ENCODE data around the gene FFAR4.
"Not testable (repeated sequence)": the region's sequence is repeated elsewhere in the genome, so short reads cannot be mapped to it uniquely, and the experiment has no call there.

FFAR4 gene

DNA sequence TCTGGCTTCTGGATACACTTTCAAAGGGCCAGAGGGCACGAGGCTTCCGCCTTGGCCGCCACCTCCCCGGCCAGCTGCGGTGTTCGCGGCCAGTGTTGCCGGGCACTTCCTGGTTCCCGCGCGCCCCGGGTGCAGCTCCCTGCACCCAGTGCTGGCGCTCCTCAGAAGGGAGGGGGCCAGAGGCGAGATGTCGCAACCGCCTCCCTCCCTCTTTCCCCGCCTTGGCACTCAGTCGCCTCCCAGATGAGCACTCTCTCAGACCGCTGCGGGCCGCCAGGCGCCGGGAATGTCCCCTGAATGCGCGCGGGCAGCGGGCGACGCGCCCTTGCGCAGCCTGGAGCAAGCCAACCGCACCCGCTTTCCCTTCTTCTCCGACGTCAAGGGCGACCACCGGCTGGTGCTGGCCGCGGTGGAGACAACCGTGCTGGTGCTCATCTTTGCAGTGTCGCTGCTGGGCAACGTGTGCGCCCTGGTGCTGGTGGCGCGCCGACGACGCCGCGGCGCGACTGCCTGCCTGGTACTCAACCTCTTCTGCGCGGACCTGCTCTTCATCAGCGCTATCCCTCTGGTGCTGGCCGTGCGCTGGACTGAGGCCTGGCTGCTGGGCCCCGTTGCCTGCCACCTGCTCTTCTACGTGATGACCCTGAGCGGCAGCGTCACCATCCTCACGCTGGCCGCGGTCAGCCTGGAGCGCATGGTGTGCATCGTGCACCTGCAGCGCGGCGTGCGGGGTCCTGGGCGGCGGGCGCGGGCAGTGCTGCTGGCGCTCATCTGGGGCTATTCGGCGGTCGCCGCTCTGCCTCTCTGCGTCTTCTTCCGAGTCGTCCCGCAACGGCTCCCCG lies at the start of gene FFAR4:
Gene FFAR4 (plus strand): TSS at position 231 of the 842 bp plus-strand sequence. CDS start 56 bp downstream, at position 287.
- H3K27me3 Mint-ChIP-seq (ENCODE audit: low read depth) = peaks cover 88% of the 10 kb centered on the region
- H3K36me3 Mint-ChIP-seq (ENCODE audit: low read depth) = peaks cover 3% of the 10 kb centered on the region
- peaks cover 11% of the 10 kb centered on the region for H3K4me1 Mint-ChIP-seq
- TF ChIP-seq, protein P1, sequence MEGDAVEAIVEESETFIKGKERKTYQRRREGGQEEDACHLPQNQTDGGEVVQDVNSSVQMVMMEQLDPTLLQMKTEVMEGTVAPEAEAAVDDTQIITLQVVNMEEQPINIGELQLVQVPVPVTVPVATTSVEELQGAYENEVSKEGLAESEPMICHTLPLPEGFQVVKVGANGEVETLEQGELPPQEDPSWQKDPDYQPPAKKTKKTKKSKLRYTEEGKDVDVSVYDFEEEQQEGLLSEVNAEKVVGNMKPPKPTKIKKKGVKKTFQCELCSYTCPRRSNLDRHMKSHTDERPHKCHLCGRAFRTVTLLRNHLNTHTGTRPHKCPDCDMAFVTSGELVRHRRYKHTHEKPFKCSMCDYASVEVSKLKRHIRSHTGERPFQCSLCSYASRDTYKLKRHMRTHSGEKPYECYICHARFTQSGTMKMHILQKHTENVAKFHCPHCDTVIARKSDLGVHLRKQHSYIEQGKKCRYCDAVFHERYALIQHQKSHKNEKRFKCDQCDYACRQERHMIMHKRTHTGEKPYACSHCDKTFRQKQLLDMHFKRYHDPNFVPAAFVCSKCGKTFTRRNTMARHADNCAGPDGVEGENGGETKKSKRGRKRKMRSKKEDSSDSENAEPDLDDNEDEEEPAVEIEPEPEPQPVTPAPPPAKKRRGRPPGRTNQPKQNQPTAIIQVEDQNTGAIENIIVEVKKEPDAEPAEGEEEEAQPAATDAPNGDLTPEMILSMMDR (IDR thresholded peaks at IDR 0.05; ENCODE audit: unreplicated experiment in 3 of 3) = no peak
- H3K4me3 Mint-ChIP-seq = peak within 1 kb of the TSS; percentile 63 to 78 (median 77)
- no peak within 1 kb of the TSS for H3K27ac Mint-ChIP-seq
- H3K9me3 Mint-ChIP-seq = no peaks in the 10 kb centered on the region

DNA sequence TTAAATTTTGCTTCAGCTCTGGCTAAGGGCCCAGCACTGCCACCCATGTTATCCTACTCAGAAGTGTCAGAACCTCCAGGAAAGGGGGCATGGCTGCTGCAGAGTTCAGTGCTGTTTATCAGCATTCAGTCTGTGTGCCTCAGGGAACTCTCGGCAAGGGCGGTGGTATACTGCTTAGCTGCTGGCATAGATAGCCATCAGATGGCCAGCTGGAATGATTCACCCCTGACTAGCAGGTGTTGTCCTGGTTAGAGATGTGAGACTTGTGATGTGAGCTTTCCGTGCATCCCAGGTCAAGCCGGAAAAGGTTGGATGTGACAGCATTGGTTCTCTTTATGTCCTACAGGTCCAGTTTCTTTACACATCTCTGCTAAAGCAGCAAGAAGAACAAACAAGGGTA lies 47.9 kb upstream of the FFAR4 start:
- Mint-ChIP-seq H3K27me3 (ENCODE audit: low read depth) (no peaks in the 10 kb centered on the region), H3K36me3 (ENCODE audit: low read depth) (peaks cover 68% of the 10 kb centered on the region), H3K9me3 (peaks cover 18% of the 10 kb centered on the region), H3K4me3 (no peak overlapping the region), H3K27ac (no peak overlapping the region), H3K4me1 (peaks cover 18% of the 10 kb centered on the region)
- TF ChIP-seq, protein P1 (IDR thresholded peaks at IDR 0.05; ENCODE audit: unreplicated experiment in 3 of 3) = no peak

DNA sequence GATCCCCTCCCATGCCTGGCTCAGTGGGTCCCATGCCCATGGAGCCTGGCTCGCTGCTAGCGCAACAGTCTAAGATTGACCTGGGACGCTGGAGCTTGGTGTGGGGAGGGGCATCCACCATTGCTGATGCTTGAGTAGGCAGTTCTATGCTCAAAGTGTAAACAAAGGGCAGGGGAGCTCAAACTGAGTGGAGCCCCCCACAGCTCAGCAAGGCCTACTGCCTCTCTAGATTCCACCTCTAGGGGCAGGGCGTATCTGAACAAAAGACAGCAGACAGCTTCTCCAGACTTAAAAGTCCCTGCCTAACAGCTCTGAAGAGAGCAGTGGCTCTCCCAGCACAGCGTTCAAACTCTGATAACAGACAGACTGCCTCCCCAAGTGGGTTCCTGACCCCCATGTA lies 31.2 kb upstream of the FFAR4 start:
- no peak overlapping the region for H3K27ac Mint-ChIP-seq
- no peaks in the 10 kb centered on the region for H3K36me3 Mint-ChIP-seq (ENCODE audit: low read depth)
- no peaks in the 10 kb centered on the region for H3K4me1 Mint-ChIP-seq
- no peak overlapping the region for H3K4me3 Mint-ChIP-seq
- H3K9me3 Mint-ChIP-seq = no peaks in the 10 kb centered on the region
- peaks cover 11% of the 10 kb centered on the region for H3K27me3 Mint-ChIP-seq (ENCODE audit: low read depth)
- TF ChIP-seq, protein P1 (IDR thresholded peaks at IDR 0.05; ENCODE audit: unreplicated experiment in 3 of 3) = no peak

GRCh38 chr10:93540871-93541270 lies 25.6 kb upstream of the FFAR4 start:
- H3K27me3 Mint-ChIP-seq (ENCODE audit: low read depth) = peaks cover 18% of the 10 kb centered on the region
- H3K9me3 Mint-ChIP-seq; H3K4me1 Mint-ChIP-seq; H3K27ac Mint-ChIP-seq; H3K36me3 Mint-ChIP-seq (ENCODE audit: low read depth); H3K4me3 Mint-ChIP-seq: not testable (repeated sequence)

GRCh38 chr10:93541402-93542357 lies 24.8 kb upstream of the FFAR4 start:
- Mint-ChIP-seq H3K36me3 (ENCODE audit: low read depth) (no peaks in the 10 kb centered on the region), H3K4me1 (peaks cover 10% of the 10 kb centered on the region), H3K27me3 (ENCODE audit: low read depth) (peaks cover 25% of the 10 kb centered on the region), H3K9me3 (peaks cover 3% of the 10 kb centered on the region), H3K4me3 (peak overlapping the region; percentile 51 to 77 (median 54)), H3K27ac (peak overlapping the region in 2 of 3 experiments; percentile 25 to 47)
- TF ChIP-seq, protein P1 (IDR thresholded peaks at IDR 0.05; ENCODE audit: unreplicated experiment in 3 of 3) = peak; percentile 78 to 89 (median 78)

DNA sequence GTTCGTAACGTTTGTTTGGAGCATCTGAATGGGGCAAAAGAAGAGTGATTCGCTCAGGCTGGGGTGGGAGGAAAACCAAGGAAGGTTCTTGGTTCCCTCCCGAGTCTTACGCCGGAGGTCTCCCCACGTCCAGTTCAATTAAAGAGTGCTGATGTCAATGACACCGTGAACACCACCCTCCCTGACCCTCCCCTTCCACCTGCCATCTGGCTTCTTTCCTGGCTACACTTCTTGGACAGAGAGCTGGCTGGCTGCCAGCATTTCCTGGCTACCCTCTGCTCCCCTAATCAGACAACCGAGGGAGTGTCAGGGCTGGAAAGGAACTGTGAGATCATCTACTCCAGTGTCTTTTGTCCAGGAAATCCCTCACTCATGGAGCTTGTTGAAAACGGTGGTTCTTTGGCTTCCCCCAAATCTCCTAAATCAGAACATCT lies 24.1 kb upstream of the FFAR4 start:
- no peaks in the 10 kb centered on the region for H3K36me3 Mint-ChIP-seq (ENCODE audit: low read depth)
- TF ChIP-seq, protein P1 (IDR thresholded peaks at IDR 0.05; ENCODE audit: unreplicated experiment in 3 of 3) = peak in 1 of 3 experiments; percentile 21
- H3K27me3 Mint-ChIP-seq (ENCODE audit: low read depth) = peaks cover 23% of the 10 kb centered on the region
- peaks cover 3% of the 10 kb centered on the region for H3K9me3 Mint-ChIP-seq
- H3K27ac Mint-ChIP-seq = peak overlapping the region; percentile 25 to 50 (median 47)
- peaks cover 10% of the 10 kb centered on the region for H3K4me1 Mint-ChIP-seq
- H3K4me3 Mint-ChIP-seq = peak overlapping the region; percentile 55 to 80 (median 77)

DNA sequence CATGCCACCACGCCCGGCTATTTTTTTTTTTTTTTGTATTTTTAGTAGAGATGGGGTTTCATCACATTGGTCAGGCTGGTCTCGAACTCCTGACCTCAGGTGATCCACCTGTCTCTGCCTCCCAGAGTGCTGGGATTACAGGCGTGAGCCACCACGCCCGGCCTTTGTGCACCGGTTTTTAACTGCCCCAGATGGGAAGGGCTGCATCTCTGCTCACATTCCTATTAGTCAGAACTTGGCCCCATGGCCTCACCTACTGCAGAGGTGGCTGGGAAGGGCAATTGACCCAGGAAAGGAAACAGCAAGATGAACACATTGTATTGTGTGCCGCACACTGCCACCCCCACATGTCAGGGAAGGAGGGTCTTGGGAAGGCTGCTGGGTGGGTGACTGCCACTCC lies 19.5 kb upstream of the FFAR4 start:
- not testable (repeated sequence) for H3K4me1 Mint-ChIP-seq; H3K4me3 Mint-ChIP-seq; H3K9me3 Mint-ChIP-seq; H3K36me3 Mint-ChIP-seq (ENCODE audit: low read depth); H3K27ac Mint-ChIP-seq
- peaks cover 22% of the 10 kb centered on the region for H3K27me3 Mint-ChIP-seq (ENCODE audit: low read depth)
